Neural cell (in vitro differentiated cells): ENCODE results near the gene KLC4.

Source experiments
- CTCF ChIP-seq: fragments of 450-650 bp; IDR thresholded peaks from 2 replicates; pipeline ENCODE4 v1.5.1; 2014; ENCODE audit warnings: antibody characterized with exemption, mild to moderate bottlenecking, moderate library complexity; ENCODE audit not compliant: poor library complexity, severe bottlenecking
- EP300 ChIP-seq: fragments of 450-650 bp; conservative IDR thresholded peaks from 2 replicates; pipeline ENCODE4 v1.6.1; 2014; ENCODE audit warnings: antibody characterized with exemption, mild to moderate bottlenecking, moderate library complexity; ENCODE audit not compliant: poor library complexity, severe bottlenecking
- EZH2 ChIP-seq: fragments of 200-600, 300-800 bp; shearing (Covaris generic), sonication (generic); IDR thresholded peaks from 2 replicates; pipeline ENCODE4 v1.6.1; 2014; ENCODE audit warnings: antibody characterized with exemption, low read length, borderline replicate concordance, mild to moderate bottlenecking; ENCODE audit not compliant: insufficient read depth, poor library complexity, severe bottlenecking
- MXI1 ChIP-seq: fragments of 450-650 bp; conservative IDR thresholded peaks from 2 replicates; pipeline ENCODE4 v1.6.1; 2014; ENCODE audit warnings: antibody characterized with exemption, mild to moderate bottlenecking; ENCODE audit not compliant: poor library complexity, severe bottlenecking
- POLR2AphosphoS5 ChIP-seq: IDR thresholded peaks from 2 replicates; pipeline ENCODE4 v1.6.1; 2012
- RAD21 ChIP-seq: fragments of 450-650 bp; conservative IDR thresholded peaks from 2 replicates; pipeline ENCODE4 v1.6.1; 2014; ENCODE audit warnings: antibody characterized with exemption, mild to moderate bottlenecking, moderate library complexity
- REST ChIP-seq: IDR thresholded peaks from 2 replicates; pipeline ENCODE4 v1.6.1; 2012; ENCODE audit warnings: borderline replicate concordance
- SMC3 ChIP-seq: fragments of 450-650 bp; conservative IDR thresholded peaks from 2 replicates; pipeline ENCODE4 v1.6.1; 2014; ENCODE audit warnings: antibody characterized with exemption, mild to moderate bottlenecking, moderate library complexity; ENCODE audit not compliant: poor library complexity
- TAF1 ChIP-seq: IDR thresholded peaks from 2 replicates; pipeline ENCODE4 v1.6.1; 2012; ENCODE audit warnings: low read depth

DNA sequence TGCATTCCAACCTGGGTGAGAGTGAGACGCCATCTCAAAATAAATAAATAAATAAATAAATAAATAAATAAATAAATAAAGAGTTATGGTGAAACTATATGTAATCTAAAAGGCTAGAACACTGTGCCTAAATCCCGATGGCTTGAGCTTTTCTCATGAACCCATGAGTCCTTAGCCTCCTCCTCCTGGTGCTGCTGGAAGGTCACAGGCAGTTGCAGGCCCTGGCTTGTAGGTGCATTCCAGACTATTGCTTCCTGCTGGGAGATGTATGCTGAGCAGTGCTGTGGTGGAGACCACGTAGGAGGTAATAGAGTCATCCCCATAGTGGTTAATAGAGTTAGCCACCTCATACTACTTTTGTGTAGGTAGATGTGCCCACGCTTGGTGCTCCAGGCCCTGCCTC is 29.2 kb downstream of the KLC4 start:
- no peak for TF ChIP-seq POLR2AphosphoS5
- no peak for TF ChIP-seq TAF1
- no peak for TF ChIP-seq CTCF
- no peak for TF ChIP-seq EZH2
- no peak for TF ChIP-seq REST
- TF ChIP-seq RAD21: no peak
- no peak for TF ChIP-seq SMC3
- no peak for TF ChIP-seq MXI1
- no peak for TF ChIP-seq EP300
